ENCODE measurements around the gene KIR2DL1. TPM values are rescaled to one million over a fixed set of nuclear protein-coding genes. Genes with fewer than 3 reads are reported as not detected.
"Not testable (repeated sequence)": the region's sequence is repeated elsewhere in the genome, so short reads cannot be mapped to it uniquely, and the experiment has no call there.

Gene KIR2DL1
- total RNA-seq, 1 donor from 2014 or later = 0.58 TPM

DNA sequence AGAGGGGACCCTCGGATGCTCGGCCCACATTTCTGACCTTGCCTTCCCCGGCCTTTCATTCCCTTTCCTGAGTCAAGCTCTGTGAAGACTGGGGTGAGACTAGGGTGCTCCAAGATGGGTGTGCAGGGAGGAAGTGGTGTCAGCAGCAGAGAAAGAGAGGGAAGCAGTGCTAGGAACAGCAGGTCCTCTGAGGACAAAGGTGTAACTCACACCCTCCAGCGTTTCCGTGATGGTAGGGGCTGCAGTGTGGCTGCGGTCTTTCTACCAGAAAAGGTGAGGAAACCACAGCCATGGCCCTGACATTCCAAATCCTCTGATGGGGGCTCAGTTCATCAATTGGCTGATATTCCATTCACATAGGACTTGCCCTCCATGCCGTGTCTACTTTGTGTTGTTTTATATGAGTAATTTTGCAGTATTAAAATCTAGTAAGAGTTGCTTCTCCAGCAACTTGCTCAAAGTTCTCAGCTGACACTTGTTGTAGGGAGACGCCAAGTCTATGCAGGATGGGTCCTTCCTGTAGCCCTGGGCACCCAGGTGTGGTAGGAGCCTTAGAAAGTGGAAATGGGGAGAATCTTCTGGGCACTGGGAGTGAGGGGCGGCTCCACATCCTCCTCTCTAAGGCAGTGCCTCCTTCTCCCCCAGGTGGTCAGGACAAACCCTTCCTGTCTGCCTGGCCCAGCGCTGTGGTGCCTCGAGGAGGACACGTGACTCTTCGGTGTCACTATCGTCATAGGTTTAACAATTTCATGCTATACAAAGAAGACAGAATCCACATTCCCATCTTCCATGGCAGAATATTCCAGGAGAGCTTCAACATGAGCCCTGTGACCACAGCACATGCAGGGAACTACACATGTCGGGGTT is 48.3 kb downstream of the KIR2DL1 start:
- H3K4me1 ChIP-seq = no peaks in the 10 kb centered on the region
- H3K36me3 ChIP-seq = no peaks in the 10 kb centered on the region
- H3K9me3 ChIP-seq = no peaks in the 10 kb centered on the region
- H3K27me3 ChIP-seq = no peaks in the 10 kb centered on the region
- intact Hi-C loops (cut with DNase I) = no loop called here
- DNase-seq (no peak), ATAC-seq (no peak)
- TF ChIP-seq, protein P1, sequence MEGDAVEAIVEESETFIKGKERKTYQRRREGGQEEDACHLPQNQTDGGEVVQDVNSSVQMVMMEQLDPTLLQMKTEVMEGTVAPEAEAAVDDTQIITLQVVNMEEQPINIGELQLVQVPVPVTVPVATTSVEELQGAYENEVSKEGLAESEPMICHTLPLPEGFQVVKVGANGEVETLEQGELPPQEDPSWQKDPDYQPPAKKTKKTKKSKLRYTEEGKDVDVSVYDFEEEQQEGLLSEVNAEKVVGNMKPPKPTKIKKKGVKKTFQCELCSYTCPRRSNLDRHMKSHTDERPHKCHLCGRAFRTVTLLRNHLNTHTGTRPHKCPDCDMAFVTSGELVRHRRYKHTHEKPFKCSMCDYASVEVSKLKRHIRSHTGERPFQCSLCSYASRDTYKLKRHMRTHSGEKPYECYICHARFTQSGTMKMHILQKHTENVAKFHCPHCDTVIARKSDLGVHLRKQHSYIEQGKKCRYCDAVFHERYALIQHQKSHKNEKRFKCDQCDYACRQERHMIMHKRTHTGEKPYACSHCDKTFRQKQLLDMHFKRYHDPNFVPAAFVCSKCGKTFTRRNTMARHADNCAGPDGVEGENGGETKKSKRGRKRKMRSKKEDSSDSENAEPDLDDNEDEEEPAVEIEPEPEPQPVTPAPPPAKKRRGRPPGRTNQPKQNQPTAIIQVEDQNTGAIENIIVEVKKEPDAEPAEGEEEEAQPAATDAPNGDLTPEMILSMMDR (IDR thresholded peaks at IDR 0.05) = no peak
- H3K27ac ChIP-seq = no peak overlapping the region
- no peak overlapping the region for H3K4me3 ChIP-seq

DNA sequence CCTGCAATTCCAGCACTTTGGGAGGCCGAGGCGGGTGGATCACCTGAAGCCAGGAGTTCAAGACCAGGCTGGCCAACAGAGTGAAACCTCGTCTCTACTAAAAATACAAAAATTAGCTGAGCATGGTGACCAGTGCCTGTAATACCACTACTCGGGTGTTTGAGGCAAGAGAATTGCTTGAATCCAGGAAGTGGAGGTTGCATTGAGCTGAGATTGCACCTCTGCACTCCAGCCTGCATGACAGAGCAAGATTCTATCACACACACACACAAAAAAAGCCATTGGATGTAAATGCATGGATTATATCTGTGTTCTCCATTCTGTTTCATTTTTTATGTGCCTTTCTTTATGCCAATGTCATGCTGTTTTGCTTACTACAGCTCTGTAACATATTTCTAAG is 54.8 kb downstream of the KIR2DL1 start:
- intact Hi-C loops (cut with DNase I); ATAC-seq: not testable (repeated sequence)

DNA sequence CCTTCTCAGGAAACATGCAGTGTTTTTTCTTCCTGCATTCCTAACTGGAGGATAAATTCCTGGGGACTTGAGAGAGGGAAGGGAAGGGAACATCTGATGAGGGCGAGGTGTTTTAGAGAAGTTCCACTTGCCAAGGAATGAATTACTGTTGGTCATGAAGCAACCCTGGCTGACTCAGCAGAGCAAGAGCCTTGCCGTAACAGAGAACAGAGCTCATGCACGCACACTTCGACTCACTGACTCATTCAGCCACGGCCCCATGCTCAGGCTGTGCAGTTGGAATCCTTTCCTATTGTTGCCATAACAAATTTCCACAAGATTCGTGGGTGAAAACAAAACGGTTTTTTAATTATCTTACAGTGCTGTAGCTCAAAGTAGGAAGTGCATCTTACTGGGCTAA is 55.7 kb downstream of the KIR2DL1 start:
- H3K4me3 ChIP-seq; ATAC-seq; H3K9me3 ChIP-seq; H3K36me3 ChIP-seq; H3K27ac ChIP-seq; H3K4me1 ChIP-seq; intact Hi-C loops (cut with DNase I); H3K27me3 ChIP-seq; DNase-seq: not testable (repeated sequence)

More for the DNA sequence above, 54.8 kb downstream of the KIR2DL1 start:
- H3K4me3 ChIP-seq, H3K4me1 ChIP-seq, H3K9me3 ChIP-seq, H3K27me3 ChIP-seq, DNase-seq, H3K27ac ChIP-seq, H3K36me3 ChIP-seq: not testable (repeated sequence)

DNA sequence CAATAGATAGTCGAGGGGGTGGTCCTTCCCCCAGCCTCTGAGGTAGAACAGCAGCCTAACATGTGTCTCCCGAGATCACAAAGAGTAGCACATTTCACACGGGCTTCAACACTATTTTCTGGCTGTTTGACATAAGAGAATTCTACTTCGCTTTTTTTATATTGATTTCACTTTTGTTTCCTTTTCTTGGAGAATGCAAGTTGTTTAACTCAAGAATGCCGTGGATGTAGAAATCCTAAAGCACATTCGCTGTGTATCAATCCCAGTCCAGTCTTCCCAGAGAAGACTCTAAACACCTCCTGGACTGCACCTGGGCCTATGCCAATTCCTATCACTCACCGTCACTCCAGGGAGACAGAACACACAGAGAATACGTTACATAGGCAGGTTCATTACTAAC is 58.5 kb downstream of the KIR2DL1 start:
- DNase-seq; H3K9me3 ChIP-seq; H3K27ac ChIP-seq; H3K4me3 ChIP-seq; H3K36me3 ChIP-seq; intact Hi-C loops (cut with DNase I); H3K27me3 ChIP-seq; H3K4me1 ChIP-seq; ATAC-seq: not testable (repeated sequence)

DNA sequence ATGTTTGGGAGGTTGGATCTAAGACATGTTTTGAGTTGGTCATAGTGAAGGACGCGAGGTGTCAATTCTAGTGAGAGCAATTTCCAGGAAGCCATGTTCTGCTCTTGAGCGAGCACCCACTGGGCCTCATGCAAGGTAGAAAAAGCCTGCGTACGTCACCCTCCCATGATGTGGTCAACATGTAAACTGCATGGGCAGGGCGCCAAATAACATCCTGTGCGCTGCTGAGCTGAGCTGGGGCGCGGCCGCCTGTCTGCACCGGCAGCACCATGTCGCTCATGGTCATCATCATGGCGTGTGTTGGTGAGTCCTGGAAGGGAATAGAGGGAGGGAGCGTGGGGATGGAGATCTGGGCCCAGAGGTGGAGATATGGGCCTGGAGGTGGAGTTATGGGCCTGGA is 62.9 kb downstream of the KIR2DL1 start, which contains the start of gene KIR2DS4:
Gene KIR2DS4, plus strand, starts transcription at position 181 of the 400 bp plus-strand sequence.
- H3K4me1 ChIP-seq; H3K36me3 ChIP-seq; intact Hi-C loops (cut with DNase I); H3K27me3 ChIP-seq; DNase-seq; H3K9me3 ChIP-seq; H3K27ac ChIP-seq; H3K4me3 ChIP-seq; ATAC-seq: not testable (repeated sequence)

Other genes with a start within 250 kb of the KIR2DL1 start
- 15.4 TPM for gene LILRA2, start 196.0 kb upstream of the KIR2DL1 start, total RNA-seq
- 4.7 TPM for gene LILRA1, start 176.2 kb upstream of the KIR2DL1 start, total RNA-seq
- gene LILRB1, start 139.3 kb upstream of the KIR2DL1 start, total RNA-seq = 23.6 TPM
- gene LILRB4, start 106.8 kb upstream of the KIR2DL1 start, total RNA-seq = 29.8 TPM
- not detected for gene KIR3DL3, start 45.4 kb upstream of the KIR2DL1 start, total RNA-seq
- gene KIR2DL3, start 31.3 kb upstream of the KIR2DL1 start, total RNA-seq = not detected
- gene KIR2DL4, start 33.8 kb downstream of the KIR2DL1 start, total RNA-seq = 0.46 TPM
- gene KIR3DL1, start 46.7 kb downstream of the KIR2DL1 start, total RNA-seq = 0.23 TPM
- 0.41 TPM for gene KIR2DS4, start 62.9 kb downstream of the KIR2DL1 start, total RNA-seq
- 0.35 TPM for gene KIR3DL2, start 80.7 kb downstream of the KIR2DL1 start, total RNA-seq
- 3.2 TPM for gene FCAR, start 104.4 kb downstream of the KIR2DL1 start, total RNA-seq
- gene NCR1, start 136.4 kb downstream of the KIR2DL1 start, total RNA-seq = 1.5 TPM
- gene NLRP7, start 177.7 kb downstream of the KIR2DL1 start, total RNA-seq = not detected
- 21.4 TPM for gene NLRP2, start 196.6 kb downstream of the KIR2DL1 start, total RNA-seq

All from upper lobe of right lung (tissue), 1 donor.